GM21423 (cell line): ENCODE data around the gene CYP4F2.
"Not testable (repeated sequence)": the region's sequence is repeated elsewhere in the genome, so short reads cannot be mapped to it uniquely, and the experiment has no call there.

Experiments
- ATAC-seq: cut with Tn5 transposase; IDR thresholded peaks from one replicate; pipeline ENCODE4 v1.9.1; 2021; ENCODE audit warnings: mild to moderate bottlenecking, moderate library complexity; ENCODE audit not compliant: unreplicated experiment

CYP4F2 gene, protein sequence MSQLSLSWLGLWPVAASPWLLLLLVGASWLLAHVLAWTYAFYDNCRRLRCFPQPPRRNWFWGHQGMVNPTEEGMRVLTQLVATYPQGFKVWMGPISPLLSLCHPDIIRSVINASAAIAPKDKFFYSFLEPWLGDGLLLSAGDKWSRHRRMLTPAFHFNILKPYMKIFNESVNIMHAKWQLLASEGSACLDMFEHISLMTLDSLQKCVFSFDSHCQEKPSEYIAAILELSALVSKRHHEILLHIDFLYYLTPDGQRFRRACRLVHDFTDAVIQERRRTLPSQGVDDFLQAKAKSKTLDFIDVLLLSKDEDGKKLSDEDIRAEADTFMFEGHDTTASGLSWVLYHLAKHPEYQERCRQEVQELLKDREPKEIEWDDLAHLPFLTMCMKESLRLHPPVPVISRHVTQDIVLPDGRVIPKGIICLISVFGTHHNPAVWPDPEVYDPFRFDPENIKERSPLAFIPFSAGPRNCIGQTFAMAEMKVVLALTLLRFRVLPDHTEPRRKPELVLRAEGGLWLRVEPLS

GRCh38 chr19:15897738-15898276 is at the start of gene CYP4F2:
CYP4F2 (minus strand) TSS chr19:15898074; CDS start chr19:15897611, 463 bp downstream.
- ATAC-seq, result no peak

DNA sequence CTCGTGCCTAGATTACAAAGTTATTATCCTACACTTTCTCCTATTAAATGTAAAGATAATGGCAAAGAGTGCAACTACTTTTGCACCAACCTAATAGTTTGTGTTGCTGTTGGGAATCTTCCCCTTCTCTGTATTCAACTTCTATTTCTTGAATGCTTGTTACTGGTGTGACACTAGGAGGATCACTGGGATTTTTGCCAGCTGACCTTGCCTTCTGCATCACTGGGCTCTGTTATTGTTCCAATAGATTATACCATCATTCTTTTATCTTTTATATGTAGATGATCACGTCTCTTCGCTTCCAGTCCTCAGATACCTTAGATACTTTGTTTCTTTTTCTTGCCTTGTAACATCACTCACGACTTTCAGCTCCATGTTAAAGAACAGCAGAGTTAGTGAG is 47.4 kb upstream of the CYP4F2 start:
- no peak for ATAC-seq

DNA sequence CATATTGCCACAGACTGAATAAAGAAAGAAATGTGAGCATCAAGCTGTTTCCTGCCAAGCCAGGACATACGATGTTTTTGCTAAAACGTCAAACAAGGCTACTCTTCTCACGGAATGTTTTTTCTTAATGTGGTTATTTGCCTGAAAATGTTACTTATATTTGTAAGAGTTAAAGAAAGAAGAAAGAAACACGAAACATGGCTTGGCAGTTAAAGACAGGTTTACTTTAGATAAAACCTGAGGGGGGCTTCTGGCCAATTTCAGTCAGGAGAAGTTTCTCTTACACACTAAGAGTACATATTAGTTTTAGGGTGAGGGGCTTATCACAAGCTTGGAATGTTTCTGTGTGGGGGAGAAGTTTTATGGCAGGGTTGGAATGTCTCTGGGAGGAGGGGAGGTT is 46.5 kb upstream of the CYP4F2 start:
- no peak for ATAC-seq

- no peak for ATAC-seq
These were observed 39.9 kb upstream of the CYP4F2 start for GRCh38 chr19:15937771-15938170.

- ATAC-seq, result no peak
These were observed 39.1 kb upstream of the CYP4F2 start for GRCh38 chr19:15936950-15937349.

DNA sequence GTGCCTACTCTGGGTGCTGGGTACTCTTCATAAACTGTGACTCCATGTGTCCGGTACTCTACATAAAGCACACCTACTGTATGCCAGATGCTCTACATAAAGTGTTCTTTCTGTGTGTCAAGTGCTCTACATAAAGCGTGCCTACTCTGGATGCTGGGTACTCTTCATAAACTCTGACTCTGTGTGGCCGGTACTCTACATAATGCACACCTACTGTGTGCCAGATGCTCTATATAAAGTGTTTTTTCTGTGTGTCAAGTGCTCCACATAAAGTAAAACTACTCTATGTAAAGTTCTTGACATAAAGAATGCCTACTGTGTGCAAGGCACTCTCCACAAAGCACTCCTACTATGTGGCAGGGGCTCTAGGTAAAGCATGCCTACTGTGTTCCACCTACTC is 38.3 kb upstream of the CYP4F2 start:
- ATAC-seq, result no peak

GRCh38 chr19:15935167-15935702 is 37.4 kb upstream of the CYP4F2 start:
- no peak for ATAC-seq

- ATAC-seq, result no peak
These were observed 36.6 kb upstream of the CYP4F2 start, which contains the start of gene CYP4F11 for GRCh38 chr19:15934332-15935078. CYP4F11 (minus strand) TSS chr19:15934529; CDS start chr19:15934408, 121 bp downstream.

DNA sequence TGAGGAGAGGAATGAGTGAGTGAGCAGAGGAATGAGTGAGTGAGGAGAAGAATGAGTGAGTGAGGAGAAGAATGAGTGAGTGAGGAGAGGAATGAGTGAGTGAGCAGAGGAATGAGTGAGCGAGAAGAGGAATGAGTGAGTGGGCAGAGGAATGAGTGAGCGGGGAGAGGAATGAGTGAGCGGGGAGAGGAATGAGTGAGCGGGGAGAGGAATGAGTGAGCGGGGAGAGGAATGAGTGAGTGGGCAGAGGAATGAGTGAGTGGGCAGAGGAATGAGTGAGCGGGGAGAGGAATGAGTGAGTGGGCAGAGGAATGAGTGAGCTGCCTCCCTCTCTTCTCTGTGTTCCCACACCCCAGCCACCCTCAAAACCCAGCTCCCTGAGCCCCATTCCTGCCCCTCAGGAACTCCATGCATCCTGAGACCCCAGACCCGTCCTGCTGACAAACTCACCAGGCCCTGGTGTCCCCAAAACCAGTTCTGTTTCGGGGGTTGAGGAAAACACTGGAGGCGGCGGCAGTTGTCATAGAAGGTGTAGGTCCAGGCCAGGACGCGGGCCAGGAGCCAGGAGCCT is 36.0 kb upstream of the CYP4F2 start:
- ATAC-seq, result not testable (repeated sequence)

- ATAC-seq, result no peak
These were observed 30.4 kb upstream of the CYP4F2 start for GRCh38 chr19:15928321-15928720.

DNA sequence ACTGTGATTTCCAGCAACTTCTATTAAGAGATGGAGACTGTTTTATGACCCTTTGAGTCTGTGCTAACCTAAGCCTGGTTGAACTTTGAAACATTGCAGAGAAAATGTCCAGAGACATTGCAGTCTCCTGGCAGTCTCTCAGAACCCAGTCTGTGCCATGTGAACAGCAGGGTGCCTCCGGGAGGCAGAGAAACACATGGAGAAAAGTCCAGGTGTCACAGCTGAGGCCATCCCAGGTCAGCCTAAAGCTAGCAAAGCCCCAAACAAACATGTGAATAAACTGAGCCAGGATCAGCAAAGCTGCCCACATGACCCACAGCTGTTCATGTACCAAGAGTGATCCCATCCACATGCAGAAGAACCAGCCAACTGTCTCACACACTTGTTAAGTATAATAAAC is 28.6 kb upstream of the CYP4F2 start:
- no peak for ATAC-seq

DNA sequence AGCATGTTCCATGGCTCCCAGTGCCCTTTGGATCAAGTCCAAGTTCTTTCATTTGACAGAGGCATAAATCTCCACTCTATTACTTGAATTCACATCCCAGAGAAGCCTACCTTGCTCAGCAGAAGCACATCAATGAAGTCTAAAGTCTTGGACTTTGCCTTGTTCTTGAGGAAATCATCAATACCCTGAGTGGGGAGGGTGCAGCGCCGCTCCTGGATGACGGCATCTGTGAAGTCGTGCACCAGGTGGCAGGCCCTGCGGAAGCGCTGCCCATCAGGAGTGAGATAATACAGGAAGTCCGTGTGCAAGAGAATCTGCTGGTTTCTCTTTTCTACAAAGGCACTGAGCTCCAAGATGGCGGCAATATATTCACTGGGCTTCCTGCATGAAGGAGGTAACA is 25.8 kb upstream of the CYP4F2 start:
- ATAC-seq, result no peak

DNA sequence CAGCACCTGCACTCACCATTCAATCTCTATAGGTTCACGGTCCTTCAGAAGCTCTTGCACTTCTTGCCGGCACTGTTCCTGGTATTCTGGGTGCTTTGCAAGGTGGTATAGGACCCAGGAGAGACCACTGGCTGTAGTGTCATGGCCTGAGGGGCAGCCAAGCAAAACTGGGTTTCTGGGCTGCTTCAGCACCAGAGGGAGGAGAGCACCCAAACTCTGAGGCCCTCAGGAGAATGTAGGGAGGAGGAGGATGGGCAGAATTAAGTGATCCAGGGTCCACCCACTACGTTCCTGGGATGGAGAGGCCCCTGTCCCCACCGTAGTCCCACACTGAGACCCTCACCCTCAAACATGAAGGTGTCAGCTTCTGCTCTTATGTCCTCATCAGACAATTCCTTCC is 24.1 kb upstream of the CYP4F2 start:
- ATAC-seq, result no peak

DNA sequence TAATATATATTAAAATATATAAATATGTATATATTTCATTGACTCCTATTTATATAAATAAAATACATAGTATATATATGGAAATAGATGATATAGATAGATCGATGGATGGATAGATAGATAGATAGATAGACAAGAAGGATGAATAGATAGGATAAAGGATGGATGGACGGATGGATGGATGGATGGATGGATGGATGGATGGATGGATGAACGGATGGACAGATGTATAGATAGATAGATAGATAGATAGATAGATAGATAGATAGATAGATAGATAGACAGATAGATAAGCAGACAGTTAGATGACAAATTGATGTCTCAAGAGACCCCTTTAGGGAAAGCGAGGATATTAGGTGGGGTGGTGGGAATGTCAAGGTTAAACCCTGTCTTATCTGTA is 21.4 kb upstream of the CYP4F2 start:
- ATAC-seq, result no peak

- ATAC-seq, result no peak
These were observed 17.2 kb upstream of the CYP4F2 start for GRCh38 chr19:15915109-15915508.

GRCh38 chr19:15913830-15914229 is 16.0 kb upstream of the CYP4F2 start:
- ATAC-seq, result no peak

DNA sequence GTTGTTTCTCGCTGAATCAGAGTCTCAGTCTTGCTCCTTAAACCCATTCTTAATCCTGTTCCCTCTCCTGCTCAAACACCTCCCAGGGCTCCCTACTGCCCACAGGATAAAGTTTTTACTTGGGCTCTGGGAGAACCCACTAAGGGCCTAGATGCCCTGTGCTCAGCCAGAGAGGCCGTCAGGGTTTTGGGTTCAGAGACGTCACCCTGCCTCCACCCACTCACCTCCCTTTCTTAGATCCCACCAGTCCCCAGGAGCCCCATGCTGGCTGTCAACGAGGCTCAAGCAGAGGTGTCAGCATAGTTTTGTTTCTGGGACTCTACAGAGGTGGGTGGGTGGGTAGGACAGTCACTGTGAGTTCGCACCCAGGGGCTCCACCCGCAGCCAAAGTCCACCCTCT is 15.5 kb upstream of the CYP4F2 start:
- no peak for ATAC-seq

DNA sequence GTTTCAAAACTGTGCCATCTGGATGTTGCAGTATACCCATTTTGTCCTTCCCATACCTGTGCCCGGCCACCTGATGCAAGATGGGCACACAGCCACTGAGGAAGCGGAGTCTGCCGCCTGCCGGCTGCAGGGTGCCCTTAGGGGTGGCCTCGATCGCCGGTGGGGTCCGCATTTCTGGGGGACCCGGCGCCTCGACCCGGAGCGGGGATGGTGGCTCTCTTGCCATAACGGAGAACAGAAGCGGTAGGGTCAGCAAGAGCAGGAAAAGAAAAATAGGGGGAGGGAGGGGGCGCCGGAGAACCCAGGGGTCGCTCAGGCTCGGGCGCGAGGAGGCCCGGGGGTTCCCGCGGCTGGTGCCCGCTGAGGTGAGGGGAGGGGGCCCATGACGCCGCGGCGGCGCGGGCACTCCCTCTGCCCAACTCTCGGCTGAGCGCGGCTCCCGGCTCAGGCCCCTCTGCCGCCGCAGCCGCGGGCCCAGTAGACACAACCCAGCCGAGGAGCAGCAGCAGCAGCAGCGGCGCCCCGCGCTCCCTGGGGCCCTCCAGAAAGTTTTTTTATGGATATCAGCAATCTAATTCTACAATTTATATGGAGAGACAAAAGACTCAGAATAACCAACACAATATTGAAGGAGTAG is 13.8 kb upstream of the CYP4F2 start:
- ATAC-seq, result no peak

DNA sequence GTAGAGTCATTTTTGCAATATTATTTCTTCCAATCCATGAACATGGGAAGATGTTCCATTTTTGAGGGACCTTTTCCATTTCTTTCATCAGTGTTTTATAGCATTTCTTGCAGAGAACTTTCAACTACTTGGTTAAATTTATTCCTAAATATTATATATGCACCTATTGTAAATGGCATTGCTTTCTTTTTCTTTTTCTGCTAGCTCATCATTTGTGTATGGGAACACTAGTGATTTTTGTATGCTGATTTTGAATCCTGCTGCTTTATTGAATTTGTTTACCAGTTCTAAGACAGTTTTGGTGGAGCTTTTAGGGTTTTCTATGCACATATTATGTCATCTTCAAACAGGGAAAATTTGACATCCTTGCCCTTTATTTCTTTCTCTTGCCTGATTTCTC is 7.2 kb upstream of the CYP4F2 start:
- ATAC-seq, result no peak

- ATAC-seq, result not testable (repeated sequence)
These were observed 5.0 kb upstream of the CYP4F2 start for GRCh38 chr19:15902898-15903297.

DNA sequence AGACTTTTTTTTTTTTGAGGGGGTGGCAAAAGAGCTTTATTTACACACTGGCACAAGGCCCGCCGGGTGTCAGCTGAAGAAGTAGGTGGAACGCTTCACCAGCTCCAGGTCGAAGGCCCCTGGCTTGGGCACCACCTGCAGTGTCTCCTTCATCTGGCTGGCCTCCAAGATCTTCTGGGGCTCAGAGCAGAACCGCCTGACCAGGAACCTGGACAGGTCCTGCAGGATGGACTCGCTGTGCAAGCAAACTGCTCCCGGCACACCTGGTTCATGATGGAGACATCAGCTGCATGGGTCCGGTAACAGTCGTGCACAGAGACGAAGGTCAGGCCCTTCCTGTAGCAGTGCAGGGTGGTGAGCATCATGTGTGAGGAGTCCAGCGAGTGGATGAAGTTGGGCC is 4.4 kb upstream of the CYP4F2 start:
- no peak for ATAC-seq
